Vagina (tissue), 2 donors: ENCODE data around the gene CDC27. TPM values are rescaled to one million over a fixed set of nuclear protein-coding genes. Genes with fewer than 3 reads are reported as not detected.

Experiments used
- DNase-seq, 2 donors: peaks; one replicate each; pipeline ENCODE4 v3.0.0-alpha.2; 2017; ENCODE audit errors: extremely low spot score in 2 of 2
- H3K27ac ChIP-seq: fragments of 200-600 bp; sonication (generic); one replicate; pipeline ENCODE4 v1.5.1; 2019
- H3K27me3 ChIP-seq: fragments of 200-600 bp; sonication (generic); one replicate; pipeline ENCODE4 v1.5.1; 2019
- H3K36me3 ChIP-seq, 2 donors: fragments of 200-600 bp; sonication (generic); one replicate each; pipeline ENCODE4 v1.5.1; 2017 to 2019
- H3K4me1 ChIP-seq: fragments of 200-600 bp; sonication (generic); one replicate; pipeline ENCODE4 v1.5.1; 2019
- H3K4me3 ChIP-seq, 2 donors: fragments of 200-600 bp; sonication (generic); 1 replicate in 1 of 2; 2 replicates in 1 of 2; pipeline ENCODE4 v1.5.1; 2016 to 2019
- H3K9me3 ChIP-seq: fragments of 200-600 bp; sonication (generic); one replicate; pipeline ENCODE4 v1.5.1; 2019
- POLR2A ChIP-seq, 2 donors: fragments of 450-650 bp; IDR thresholded peaks; one replicate each; pipeline ENCODE4 v1.6.1; 2017; ENCODE audit warnings: antibody characterized with exemption in 2 of 2, mild to moderate bottlenecking in 2 of 2, moderate library complexity in 2 of 2
- POLR2AphosphoS5 ChIP-seq, 2 donors: sonication (generic); formaldehyde crosslinking; IDR thresholded peaks; one replicate each; pipeline ENCODE4 v1.9.0; 2017; ENCODE audit warnings: antibody characterized with exemption in 2 of 2, mild to moderate bottlenecking in 2 of 2, low read depth in 1 of 2; ENCODE audit not compliant: insufficient read depth in 1 of 2
- intact Hi-C: fragments of 100-400 bp; cut with DNase I; formaldehyde crosslinking; loops from one replicate; pipeline ENCODE4 v1.15.1; 2023
- total RNA-seq: library from RNA; depleted of rRNA; stranded (reverse); fragments of >200 nt; gene quantifications from one replicate; pipeline ENCODE4 v1.2.3, GENCODE V29; 2016
- TF ChIP-seq, protein P1 (sequence below), 3 experiments: fragments of 450-650 bp in 2 of 3; fragments of 200-600 bp in 1 of 3; sonication (generic) in 1 of 3; IDR thresholded peaks; one replicate each; pipeline ENCODE4 v1.5.1; 2017 to 2019; ENCODE audit warnings: antibody characterized with exemption in 3 of 3, mild to moderate bottlenecking in 2 of 3, moderate library complexity in 2 of 3

Gene CDC27
- total RNA-seq, 1 donor from 2014 or later = 91.1 TPM

DNA sequence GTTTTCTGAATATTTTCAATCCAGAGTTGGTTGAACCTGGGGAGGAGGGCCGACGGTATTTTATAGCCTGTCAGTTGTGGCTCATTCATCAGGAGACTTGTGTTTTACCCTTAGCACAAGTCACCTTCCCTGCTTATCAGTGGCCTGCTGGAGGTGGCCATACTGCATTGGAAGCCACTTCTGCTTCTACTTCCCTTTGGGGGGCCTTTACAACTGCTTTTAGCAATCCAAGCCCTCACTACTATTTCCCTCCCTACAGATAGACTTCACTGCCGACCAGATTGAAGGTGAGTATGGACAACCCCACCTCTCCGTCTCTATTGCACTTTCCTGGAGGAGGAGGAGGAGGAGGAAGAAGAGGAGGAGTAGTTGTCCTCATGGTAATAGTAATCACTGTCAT lies 24.4 kb upstream of the CDC27 start:
- TF ChIP-seq POLR2A (IDR thresholded peaks at IDR 0.05) = no peak
- no peak for TF ChIP-seq POLR2AphosphoS5 (IDR thresholded peaks at IDR 0.05; ENCODE audit: insufficient read depth in 1 of 2, low read depth in 1 of 2)
- TF ChIP-seq, protein P1, sequence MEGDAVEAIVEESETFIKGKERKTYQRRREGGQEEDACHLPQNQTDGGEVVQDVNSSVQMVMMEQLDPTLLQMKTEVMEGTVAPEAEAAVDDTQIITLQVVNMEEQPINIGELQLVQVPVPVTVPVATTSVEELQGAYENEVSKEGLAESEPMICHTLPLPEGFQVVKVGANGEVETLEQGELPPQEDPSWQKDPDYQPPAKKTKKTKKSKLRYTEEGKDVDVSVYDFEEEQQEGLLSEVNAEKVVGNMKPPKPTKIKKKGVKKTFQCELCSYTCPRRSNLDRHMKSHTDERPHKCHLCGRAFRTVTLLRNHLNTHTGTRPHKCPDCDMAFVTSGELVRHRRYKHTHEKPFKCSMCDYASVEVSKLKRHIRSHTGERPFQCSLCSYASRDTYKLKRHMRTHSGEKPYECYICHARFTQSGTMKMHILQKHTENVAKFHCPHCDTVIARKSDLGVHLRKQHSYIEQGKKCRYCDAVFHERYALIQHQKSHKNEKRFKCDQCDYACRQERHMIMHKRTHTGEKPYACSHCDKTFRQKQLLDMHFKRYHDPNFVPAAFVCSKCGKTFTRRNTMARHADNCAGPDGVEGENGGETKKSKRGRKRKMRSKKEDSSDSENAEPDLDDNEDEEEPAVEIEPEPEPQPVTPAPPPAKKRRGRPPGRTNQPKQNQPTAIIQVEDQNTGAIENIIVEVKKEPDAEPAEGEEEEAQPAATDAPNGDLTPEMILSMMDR (IDR thresholded peaks at IDR 0.05) = no peak
- intact Hi-C loops = no loop called here
- Histone ChIP-seq H3K27ac (no peak overlapping the region), H3K4me3 (no peak overlapping the region), H3K4me1 (no peaks in the 10 kb centered on the region), H3K36me3 (no peaks in the 10 kb centered on the region), H3K9me3 (no peaks in the 10 kb centered on the region), H3K27me3 (no peaks in the 10 kb centered on the region)
- DNase-seq = no peak

DNA sequence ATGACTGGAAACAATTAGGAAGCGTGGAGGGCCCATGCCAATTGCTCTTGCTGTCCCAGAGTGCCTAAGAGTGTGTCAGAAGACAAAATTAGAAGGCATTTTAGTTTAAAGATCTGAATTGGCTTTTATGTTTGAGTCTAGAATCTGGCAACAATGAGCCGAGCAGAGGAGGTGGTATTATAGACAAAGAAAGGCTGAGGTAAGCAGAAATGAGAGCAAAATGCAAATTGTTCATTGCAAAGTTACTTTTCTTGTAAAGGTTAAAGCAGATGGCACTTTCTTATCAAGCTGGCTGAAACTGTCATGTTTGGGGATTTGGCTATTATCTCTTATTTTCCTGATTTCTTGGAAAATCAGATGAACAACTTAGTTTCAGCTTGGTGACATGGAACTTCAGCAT lies 23.4 kb upstream of the CDC27 start:
- TF ChIP-seq POLR2A (IDR thresholded peaks at IDR 0.05) = no peak
- TF ChIP-seq, protein P1 (IDR thresholded peaks at IDR 0.05) = no peak
- no peak for TF ChIP-seq POLR2AphosphoS5 (IDR thresholded peaks at IDR 0.05; ENCODE audit: insufficient read depth in 1 of 2, low read depth in 1 of 2)
- no peaks in the 10 kb centered on the region for H3K9me3 ChIP-seq
- DNase-seq = no peak
- H3K27ac ChIP-seq = no peak overlapping the region
- H3K4me1 ChIP-seq = no peaks in the 10 kb centered on the region
- no peaks in the 10 kb centered on the region for H3K36me3 ChIP-seq
- no peak overlapping the region for H3K4me3 ChIP-seq
- no peaks in the 10 kb centered on the region for H3K27me3 ChIP-seq
- intact Hi-C loops = no loop called here

DNA sequence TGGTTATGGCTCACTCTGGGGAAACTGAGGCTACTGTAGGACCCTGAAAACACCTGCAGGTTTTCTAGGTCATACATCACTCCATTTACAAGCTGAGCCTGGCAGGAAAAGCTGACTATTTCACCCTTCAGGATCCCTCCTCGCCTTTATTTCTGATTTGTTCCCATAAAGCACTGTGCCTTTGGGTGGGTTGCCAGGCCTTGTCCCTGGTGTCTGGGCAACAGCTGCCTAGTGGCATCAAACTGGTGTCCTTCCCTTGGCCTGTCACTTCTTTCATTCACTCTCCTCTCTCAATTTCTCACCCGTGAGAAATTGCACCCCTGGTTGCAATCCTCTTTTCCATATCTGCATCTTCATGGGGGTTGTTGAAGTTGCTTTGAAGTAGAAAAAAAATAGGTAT lies 21.7 kb upstream of the CDC27 start:
- H3K9me3 ChIP-seq = no peaks in the 10 kb centered on the region
- no peak for DNase-seq
- no peak overlapping the region for H3K4me3 ChIP-seq
- intact Hi-C loops = no loop called here
- no peaks in the 10 kb centered on the region for H3K27me3 ChIP-seq
- no peaks in the 10 kb centered on the region for H3K4me1 ChIP-seq
- no peak overlapping the region for H3K27ac ChIP-seq
- no peaks in the 10 kb centered on the region for H3K36me3 ChIP-seq
- no peak for TF ChIP-seq POLR2AphosphoS5 (IDR thresholded peaks at IDR 0.05; ENCODE audit: insufficient read depth in 1 of 2, low read depth in 1 of 2)
- TF ChIP-seq POLR2A (IDR thresholded peaks at IDR 0.05) = no peak
- TF ChIP-seq, protein P1 (IDR thresholded peaks at IDR 0.05) = no peak

DNA sequence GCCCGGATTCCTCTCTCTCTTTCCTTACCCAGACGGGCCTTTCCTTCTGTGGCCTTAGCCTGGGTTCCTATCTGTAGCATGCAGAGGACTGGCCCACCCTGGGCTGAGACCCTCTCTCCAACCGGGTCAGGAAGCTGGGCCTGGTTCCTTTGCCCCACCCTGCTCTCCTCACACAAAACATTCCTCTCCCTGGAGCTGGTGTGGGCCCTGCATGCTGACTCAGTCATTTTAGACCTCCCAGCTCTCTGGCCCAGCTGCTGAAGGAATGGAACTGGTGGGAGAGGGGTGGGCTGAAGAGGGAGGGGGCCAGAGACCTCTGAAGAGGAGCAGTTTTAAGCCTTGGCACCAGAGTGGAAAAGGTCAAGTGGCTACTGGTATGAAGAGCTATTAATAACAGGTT lies 21.0 kb upstream of the CDC27 start:
- Histone ChIP-seq H3K4me3 (no peak overlapping the region), H3K4me1 (peaks cover 2% of the 10 kb centered on the region), H3K27ac (no peak overlapping the region), H3K9me3 (no peaks in the 10 kb centered on the region), H3K27me3 (no peaks in the 10 kb centered on the region), H3K36me3 (no peaks in the 10 kb centered on the region)
- no peak for DNase-seq
- TF ChIP-seq, protein P1 (IDR thresholded peaks at IDR 0.05) = no peak
- TF ChIP-seq POLR2AphosphoS5 (IDR thresholded peaks at IDR 0.05; ENCODE audit: insufficient read depth in 1 of 2, low read depth in 1 of 2) = no peak
- TF ChIP-seq POLR2A (IDR thresholded peaks at IDR 0.05) = no peak
- intact Hi-C loops = no loop called here

DNA sequence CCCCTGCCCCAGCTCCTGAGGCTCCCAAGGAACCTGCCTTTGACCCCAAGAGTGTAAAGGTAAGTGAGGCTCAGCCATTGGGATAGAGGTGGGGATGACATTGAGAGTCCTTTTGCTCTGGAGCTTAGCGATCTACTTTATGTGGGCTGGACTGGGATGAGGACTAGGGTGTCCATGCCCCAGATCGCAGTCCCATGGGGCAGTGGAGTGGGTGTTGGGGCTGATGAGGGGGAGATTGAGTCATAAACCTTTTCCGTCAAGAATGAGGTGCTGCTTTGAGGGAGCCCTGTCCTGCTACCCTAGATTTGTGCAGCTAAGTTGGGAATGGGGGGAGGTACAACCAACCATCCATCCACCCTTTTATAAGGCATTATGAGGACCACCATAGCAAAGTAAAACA lies 20.4 kb upstream of the CDC27 start:
- H3K9me3 ChIP-seq = no peaks in the 10 kb centered on the region
- H3K27ac ChIP-seq = no peak overlapping the region
- H3K4me1 ChIP-seq = peaks cover 8% of the 10 kb centered on the region
- H3K27me3 ChIP-seq = no peaks in the 10 kb centered on the region
- intact Hi-C loops = no loop called here
- no peak overlapping the region for H3K4me3 ChIP-seq
- H3K36me3 ChIP-seq = no peaks in the 10 kb centered on the region
- TF ChIP-seq POLR2AphosphoS5 (IDR thresholded peaks at IDR 0.05; ENCODE audit: insufficient read depth in 1 of 2, low read depth in 1 of 2) (no peak), POLR2A (IDR thresholded peaks at IDR 0.05) (no peak)
- TF ChIP-seq, protein P1 (IDR thresholded peaks at IDR 0.05) = no peak
- DNase-seq = no peak
